Endothelial cell of umbilical vein (primary cell): Measurements from ENCODE around the gene NAT10. TPM values are rescaled to one million over a fixed set of nuclear protein-coding genes. Genes with fewer than 3 reads are reported as not detected.
"Not testable (repeated sequence)": the region's sequence is repeated elsewhere in the genome, so short reads cannot be mapped to it uniquely, and the experiment has no call there.

Source experiments
- BruUV-seq: library from RNA; stranded (reverse); fragments of 400-500 nt; replicated peaks from 2 replicates; lab custom pipeline; 2021; lab: Mats Ljungman, UMichigan
- CTCF ChIA-PET: fragments of 300-600, 350-600 bp; sonication (Branson Sonifier 250); formaldehyde crosslinking; loops from one replicate; lab custom pipeline; 2021; ENCODE audit warnings: antibody characterized with exemption, inconsistent platforms; lab: Charles Lee
- POLR2A ChIA-PET: fragments of 300-600, 350-600 bp; sonication (Branson Sonifier 250); formaldehyde crosslinking; loops from one replicate; lab custom pipeline; 2021; ENCODE audit warnings: antibody characterized with exemption, inconsistent platforms; lab: Charles Lee
- DNase-seq: peaks from one replicate; pipeline ENCODE4 v3.0.0-alpha.2; 2011; ENCODE audit warnings: low read depth, low spot score
- FAIRE-seq: peaks from 2 replicates; lab custom pipeline; 2011; peaks lifted over from hg19 to GRCh38; lab: Jason Lieb, UNC
- H2AFZ ChIP-seq: 2 replicates; pipeline ENCODE4 v1.6.0; 2012; ENCODE audit warnings: low read depth, low read length, control low read depth, inconsistent platforms
- H3K27ac ChIP-seq: 2 replicates; pipeline ENCODE4 v1.5.1; 2011; ENCODE audit warnings: low read depth, mild to moderate bottlenecking, control low read depth, low read length, moderate library complexity; ENCODE audit not compliant: insufficient read depth
- H3K27me3 ChIP-seq, 2 experiments: 2 replicates each; pipeline versions ENCODE4 v1.6.0 to v1.6.1; 2011; ENCODE audit warnings: low read length in 2 of 2, mixed read lengths in 1 of 2; ENCODE audit not compliant: control insufficient read depth in 2 of 2, insufficient read depth in 2 of 2
- H3K36me3 ChIP-seq, 2 experiments: 2 replicates in 1 of 2; 3 replicates in 1 of 2; pipeline ENCODE4 v1.5.1; 2011; ENCODE audit warnings: low read length in 2 of 2, mild to moderate bottlenecking in 1 of 2, moderate library complexity in 1 of 2; ENCODE audit not compliant: control insufficient read depth in 2 of 2, insufficient read depth in 2 of 2; ENCODE audit errors: extremely low read depth in 1 of 2
- H3K4me1 ChIP-seq: 3 replicates; pipeline ENCODE4 v1.5.1; 2011; ENCODE audit warnings: mild to moderate bottlenecking, low read length; ENCODE audit not compliant: control insufficient read depth, insufficient read depth; ENCODE audit errors: extremely low read depth
- H3K4me2 ChIP-seq: 2 replicates; pipeline ENCODE4 v1.6.1; 2011; ENCODE audit warnings: low read length, control low read depth, mixed read lengths; ENCODE audit not compliant: insufficient read depth
- H3K4me3 ChIP-seq, 3 experiments: fragments of 200-600 bp in 1 of 3; sonication (generic), shearing (Covaris generic) in 1 of 3; replicated peaks in 1 of 3; 2 replicates each; pipeline ENCODE4 v1.5.1; 2011 to 2016; ENCODE audit warnings: control low read depth in 3 of 3, low read length in 3 of 3, mild to moderate bottlenecking in 2 of 3, inconsistent platforms in 1 of 3, low read depth in 1 of 3, moderate library complexity in 1 of 3; ENCODE audit not compliant: insufficient read depth in 1 of 3
- H3K79me2 ChIP-seq: 2 replicates; pipeline ENCODE4 v1.6.0; 2012; ENCODE audit warnings: low read length, inconsistent platforms; ENCODE audit not compliant: control insufficient read depth, insufficient read depth
- H3K9ac ChIP-seq: replicated peaks from 2 replicates; pipeline ENCODE3; 2011; ENCODE audit warnings: low read length, control low read depth; ENCODE audit not compliant: insufficient read depth; ENCODE audit errors: extremely low read depth
- H3K9me1 ChIP-seq: replicated peaks from 3 replicates; pipeline ENCODE4 v1.6.0; 2011; ENCODE audit warnings: mild to moderate bottlenecking, low read length; ENCODE audit not compliant: control insufficient read depth, insufficient read depth; ENCODE audit errors: extremely low read depth
- H3K9me3 ChIP-seq: replicated peaks from 2 replicates; pipeline ENCODE4 v1.5.1; 2012; ENCODE audit warnings: low read length, inconsistent platforms; ENCODE audit not compliant: control insufficient read depth, insufficient read depth
- H4K20me1 ChIP-seq: replicated peaks from 2 replicates; pipeline ENCODE3; 2011; ENCODE audit warnings: mild to moderate bottlenecking, low read length; ENCODE audit not compliant: control insufficient read depth, insufficient read depth; ENCODE audit errors: extremely low read depth
- EZH2 ChIP-seq: IDR thresholded peaks from 2 replicates; pipeline ENCODE4 v1.6.1; 2012; ENCODE audit warnings: borderline replicate concordance, low read depth, mild to moderate bottlenecking, moderate library complexity, low read length, inconsistent platforms; ENCODE audit not compliant: severe bottlenecking
- FOS ChIP-seq: IDR thresholded peaks from 2 replicates; pipeline ENCODE4 v1.6.1; 2011; ENCODE audit warnings: mild to moderate bottlenecking, low read length, moderate library complexity, borderline replicate concordance; ENCODE audit not compliant: insufficient read depth
- GATA2 ChIP-seq: IDR thresholded peaks from 2 replicates; pipeline ENCODE4 v1.7.0; 2011; ENCODE audit warnings: low read depth, mild to moderate bottlenecking, moderate library complexity, mixed read lengths, low read length; ENCODE audit not compliant: insufficient read length, insufficient read depth
- JUN ChIP-seq: IDR thresholded peaks from 2 replicates; pipeline ENCODE4 v1.6.1; 2011; ENCODE audit warnings: borderline replicate concordance, low read depth; ENCODE audit not compliant: insufficient read length, insufficient read depth
- MAX ChIP-seq: IDR thresholded peaks from 2 replicates; pipeline ENCODE4 v1.6.1; 2011; ENCODE audit not compliant: insufficient read depth, insufficient read length
- MYC ChIP-seq: IDR thresholded peaks from one replicate; pipeline ENCODE4 v1.6.1; 2011; ENCODE audit warnings: mild to moderate bottlenecking, low read depth, low read length
- POLR2A ChIP-seq: IDR thresholded peaks from 2 replicates; pipeline ENCODE4 v1.6.1; 2012; ENCODE audit warnings: low read depth, mild to moderate bottlenecking, control low read depth, low read length
- POLR2AphosphoS5 ChIP-seq: IDR thresholded peaks from 2 replicates; pipeline ENCODE4 v1.6.1; 2012; ENCODE audit warnings: low read depth, mild to moderate bottlenecking, control low read depth, low read length, moderate library complexity; ENCODE audit not compliant: insufficient read depth
- dilution Hi-C: fragments of 300-500 bp; cut with MboI; formaldehyde crosslinking; loops from one replicate; pipeline ENCODE4 v1.15.0; 2019; ENCODE audit warnings: low sequenced_read_pairs; ENCODE audit not compliant: extremely low pct_ligation_motif_present
- intact Hi-C: fragments of 100-400 bp; cut with micrococcal nuclease; formaldehyde crosslinking; loops from one replicate; pipeline ENCODE4 v1.10.0; 2022
- polyA plus RNA-seq, 4 experiments: library from polyadenylated mRNA; depleted of rRNA in 3 of 4; stranded (reverse) in 3 of 4; unstranded in 1 of 4; fragments of >200 nt; gene quantifications; 2 replicates each; pipeline versions ENCODE4 v1.2.1 to v1.2.3, GENCODE V29; 2011 to 2012; ENCODE audit warnings: missing spikeins in 1 of 4
- total RNA-seq: library from RNA; stranded (reverse); gene quantifications from 2 replicates; pipeline ENCODE4 v1.2.3, GENCODE V29; 2021
- TF ChIP-seq, protein P1 (sequence below), 2 donors: IDR thresholded peaks; 1 replicate in 1 of 2; 2 replicates in 1 of 2; pipeline ENCODE4 v1.5.1; 2011; ENCODE audit warnings: low read length in 2 of 2, mild to moderate bottlenecking in 2 of 2, moderate library complexity in 2 of 2, control low read depth in 1 of 2, inconsistent platforms in 1 of 2, low read depth in 1 of 2; ENCODE audit not compliant: insufficient read depth in 1 of 2; ENCODE audit errors: extremely low read depth in 1 of 2

The NAT10 gene
- total and polyA plus RNA-seq, 2 donors (not counting 3 experiments of a cell fraction or from before 2014, with no cell fraction given) = 32.0 to 57.6 TPM

DNA sequence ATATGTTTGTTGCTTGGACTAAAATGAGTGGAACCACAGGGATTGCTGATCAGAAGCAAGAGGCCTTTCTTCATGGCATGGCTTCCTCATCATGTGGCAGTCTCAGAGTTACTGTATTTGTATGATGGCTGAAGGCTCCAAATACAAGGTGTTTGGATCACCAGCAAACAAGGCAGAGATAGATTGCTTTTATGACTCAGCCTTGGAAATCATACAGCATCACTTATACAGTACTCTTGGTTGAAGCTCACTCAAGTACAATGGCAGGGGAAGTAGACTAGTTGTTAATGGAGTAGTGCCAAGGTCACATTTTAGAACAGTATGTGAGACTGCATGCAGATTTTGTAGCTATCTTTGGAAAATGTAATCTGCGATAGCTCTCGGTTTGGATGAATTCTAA, 37.3 kb upstream of the NAT10 start:
- peaks cover 27% of the 10 kb centered on the region for H4K20me1 ChIP-seq
- intact Hi-C loops = loop anchor here (1.0 to 5.0 kb wide), 2 partner anchors 15 to 211 kb away; no protein-coding TSS in a partner anchor
- H3K36me3 ChIP-seq = peaks cover 2 to 18% of the 10 kb centered on the region in 2 experiments
- ChIA-PET POLR2A (interaction anchor here (0.6 to 2.0 kb wide), 4 partner anchors 14 to 37 kb away, joined by 4 to 5 read pairs (median 5); partner anchors contain the start of genes CAPRIN1 and NAT10), CTCF (interaction anchor here (0.7 to 1.4 kb wide), 8 partner anchors 9 to 80 kb away, joined by 3 to 17 read pairs (median 4); partner anchors contain the start of gene CAPRIN1)
- H3K9ac ChIP-seq = peak overlapping the region; percentile 59
- H3K9me3 ChIP-seq = no peaks in the 10 kb centered on the region
- BruUV-seq = no TSS peak
- peaks cover 3% of the 10 kb centered on the region for H3K9me1 ChIP-seq
- peak overlapping the region in 1 of 3 experiments; percentile 30 for H3K4me3 ChIP-seq
- DNase-seq = peak; percentile 93
- H2AFZ ChIP-seq = no peak overlapping the region
- no peaks in the 10 kb centered on the region for H3K27me3 ChIP-seq
- H3K4me2 ChIP-seq = peak overlapping the region; percentile 89
- dilution Hi-C loops = no loop called here
- H3K27ac ChIP-seq = peak overlapping the region; percentile 57
- no peak for TF ChIP-seq MAX
- no peak for TF ChIP-seq MYC
- TF ChIP-seq POLR2AphosphoS5 = peak; percentile 51
- peak; percentile 89 for TF ChIP-seq FOS
- TF ChIP-seq JUN = peak; percentile 82
- TF ChIP-seq POLR2A = no peak
- no peak for TF ChIP-seq GATA2
- no peak for TF ChIP-seq EZH2
- TF ChIP-seq, protein P1, sequence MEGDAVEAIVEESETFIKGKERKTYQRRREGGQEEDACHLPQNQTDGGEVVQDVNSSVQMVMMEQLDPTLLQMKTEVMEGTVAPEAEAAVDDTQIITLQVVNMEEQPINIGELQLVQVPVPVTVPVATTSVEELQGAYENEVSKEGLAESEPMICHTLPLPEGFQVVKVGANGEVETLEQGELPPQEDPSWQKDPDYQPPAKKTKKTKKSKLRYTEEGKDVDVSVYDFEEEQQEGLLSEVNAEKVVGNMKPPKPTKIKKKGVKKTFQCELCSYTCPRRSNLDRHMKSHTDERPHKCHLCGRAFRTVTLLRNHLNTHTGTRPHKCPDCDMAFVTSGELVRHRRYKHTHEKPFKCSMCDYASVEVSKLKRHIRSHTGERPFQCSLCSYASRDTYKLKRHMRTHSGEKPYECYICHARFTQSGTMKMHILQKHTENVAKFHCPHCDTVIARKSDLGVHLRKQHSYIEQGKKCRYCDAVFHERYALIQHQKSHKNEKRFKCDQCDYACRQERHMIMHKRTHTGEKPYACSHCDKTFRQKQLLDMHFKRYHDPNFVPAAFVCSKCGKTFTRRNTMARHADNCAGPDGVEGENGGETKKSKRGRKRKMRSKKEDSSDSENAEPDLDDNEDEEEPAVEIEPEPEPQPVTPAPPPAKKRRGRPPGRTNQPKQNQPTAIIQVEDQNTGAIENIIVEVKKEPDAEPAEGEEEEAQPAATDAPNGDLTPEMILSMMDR (IDR thresholded peaks at IDR 0.05; ENCODE audit: extremely low read depth in 1 of 2, insufficient read depth in 1 of 2, low read depth in 1 of 2, low read length in 2 of 2) = no peak
- peak; percentile 91 for FAIRE-seq
- H3K79me2 ChIP-seq = peaks cover 100% of the 10 kb centered on the region
- peaks cover 41% of the 10 kb centered on the region for H3K4me1 ChIP-seq

GRCh38 chr11:34071306-34071705, 34.1 kb upstream of the NAT10 start:
- H3K27me3 ChIP-seq, H3K27ac ChIP-seq, DNase-seq, H3K9ac ChIP-seq, BruUV-seq, dilution Hi-C loops, H3K9me1 ChIP-seq, FAIRE-seq, intact Hi-C loops, H3K4me2 ChIP-seq, H2AFZ ChIP-seq, POLR2A ChIA-PET, H3K9me3 ChIP-seq, H3K4me3 ChIP-seq: not testable (repeated sequence)
- H3K79me2 ChIP-seq = peaks cover 94% of the 10 kb centered on the region
- H3K4me1 ChIP-seq = peaks cover 54% of the 10 kb centered on the region
- peaks cover 30% of the 10 kb centered on the region for H4K20me1 ChIP-seq
- CTCF ChIA-PET = interaction anchor here (0.7 to 2.2 kb wide), 3 partner anchors 9 to 75 kb away, joined by 3 to 6 read pairs (median 4); no protein-coding TSS in a partner anchor
- peaks cover 8 to 23% of the 10 kb centered on the region in 2 experiments for H3K36me3 ChIP-seq
